Measurements from ENCODE around the gene IGFL1.

DNA sequence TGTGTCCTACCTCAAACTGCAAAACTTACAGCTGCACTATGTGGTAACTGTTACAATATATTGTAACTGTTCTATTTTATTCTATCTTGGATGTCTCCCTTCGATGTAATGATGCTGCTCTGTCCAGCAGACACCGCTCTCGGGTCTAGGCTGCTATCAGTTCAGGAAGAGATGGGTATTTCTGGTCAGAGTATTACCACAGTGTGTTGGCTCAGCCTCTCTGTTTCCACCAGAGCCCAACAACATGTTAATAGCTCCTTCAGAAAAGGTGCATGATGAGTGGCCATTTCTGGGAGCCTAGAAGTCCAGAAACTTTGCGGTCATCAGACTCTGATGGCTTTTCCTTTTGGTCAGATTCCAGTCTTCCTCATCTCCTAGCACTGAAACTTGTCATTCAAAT lies 35.9 kb upstream of the IGFL1 start:
- TF ChIP-seq, protein P1, sequence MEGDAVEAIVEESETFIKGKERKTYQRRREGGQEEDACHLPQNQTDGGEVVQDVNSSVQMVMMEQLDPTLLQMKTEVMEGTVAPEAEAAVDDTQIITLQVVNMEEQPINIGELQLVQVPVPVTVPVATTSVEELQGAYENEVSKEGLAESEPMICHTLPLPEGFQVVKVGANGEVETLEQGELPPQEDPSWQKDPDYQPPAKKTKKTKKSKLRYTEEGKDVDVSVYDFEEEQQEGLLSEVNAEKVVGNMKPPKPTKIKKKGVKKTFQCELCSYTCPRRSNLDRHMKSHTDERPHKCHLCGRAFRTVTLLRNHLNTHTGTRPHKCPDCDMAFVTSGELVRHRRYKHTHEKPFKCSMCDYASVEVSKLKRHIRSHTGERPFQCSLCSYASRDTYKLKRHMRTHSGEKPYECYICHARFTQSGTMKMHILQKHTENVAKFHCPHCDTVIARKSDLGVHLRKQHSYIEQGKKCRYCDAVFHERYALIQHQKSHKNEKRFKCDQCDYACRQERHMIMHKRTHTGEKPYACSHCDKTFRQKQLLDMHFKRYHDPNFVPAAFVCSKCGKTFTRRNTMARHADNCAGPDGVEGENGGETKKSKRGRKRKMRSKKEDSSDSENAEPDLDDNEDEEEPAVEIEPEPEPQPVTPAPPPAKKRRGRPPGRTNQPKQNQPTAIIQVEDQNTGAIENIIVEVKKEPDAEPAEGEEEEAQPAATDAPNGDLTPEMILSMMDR (IDR thresholded peaks at IDR 0.05) = no peak
- no peak for TF ChIP-seq EP300 (IDR thresholded peaks at IDR 0.05)
